ENCODE measurements around the gene ZBED4.

Gene ZBED4

DNA sequence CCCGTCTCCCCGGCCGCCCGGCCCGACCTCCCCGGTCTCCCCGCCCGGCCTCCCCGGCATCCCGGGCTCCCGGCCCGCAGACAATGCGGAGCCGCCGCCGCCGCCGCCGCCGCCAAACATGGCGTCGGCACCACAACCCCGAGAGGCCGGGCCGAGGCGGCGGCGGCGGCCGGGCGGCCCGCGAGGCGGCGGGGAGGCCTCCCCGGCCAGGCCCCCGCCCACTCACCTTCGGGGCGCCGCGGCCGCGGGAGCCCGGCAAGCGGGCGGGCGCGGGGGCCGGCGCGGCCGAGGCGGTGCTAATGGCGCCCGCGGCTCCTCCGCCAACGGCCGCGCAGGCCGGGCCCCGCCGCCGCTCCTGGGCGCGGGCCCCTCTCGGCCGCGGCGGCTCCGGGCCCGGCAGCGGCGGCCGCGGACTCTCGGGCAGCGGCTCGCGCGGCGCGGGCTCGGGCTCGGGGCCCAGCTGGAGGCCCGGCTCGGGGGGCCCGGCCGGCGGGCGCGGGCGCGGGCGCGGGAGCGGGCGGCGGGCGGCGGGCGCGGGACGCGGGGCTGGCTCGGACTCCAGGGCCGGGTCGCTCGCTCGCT lies 26.3 kb upstream of the ZBED4 start:
- H3K27me3 ChIP-seq (ENCODE audit: insufficient read depth, low read length) = no peaks in the 10 kb centered on the region
- peaks cover 12% of the 10 kb centered on the region for H3K4me1 ChIP-seq (ENCODE audit: control insufficient read depth, insufficient read depth, low read length, unreplicated experiment)
- peaks cover 3% of the 10 kb centered on the region; the same call in 1 of the 2 replicates for H3K36me3 ChIP-seq (ENCODE audit: insufficient read depth, low read length)
- H2AFZ ChIP-seq (ENCODE audit: low read length, unreplicated experiment) = no peak overlapping the region
- peaks cover 46% of the 10 kb centered on the region for H3K79me2 ChIP-seq (ENCODE audit: control insufficient read depth, insufficient read depth, low read length, unreplicated experiment)
- H3K27ac ChIP-seq (ENCODE audit: low read depth, low read length) = peak overlapping the region; percentile 54; the same call in 1 of the 2 replicates
- peak overlapping the region; percentile 83 for H3K4me3 ChIP-seq (ENCODE audit: low read depth, low read length)

DNA sequence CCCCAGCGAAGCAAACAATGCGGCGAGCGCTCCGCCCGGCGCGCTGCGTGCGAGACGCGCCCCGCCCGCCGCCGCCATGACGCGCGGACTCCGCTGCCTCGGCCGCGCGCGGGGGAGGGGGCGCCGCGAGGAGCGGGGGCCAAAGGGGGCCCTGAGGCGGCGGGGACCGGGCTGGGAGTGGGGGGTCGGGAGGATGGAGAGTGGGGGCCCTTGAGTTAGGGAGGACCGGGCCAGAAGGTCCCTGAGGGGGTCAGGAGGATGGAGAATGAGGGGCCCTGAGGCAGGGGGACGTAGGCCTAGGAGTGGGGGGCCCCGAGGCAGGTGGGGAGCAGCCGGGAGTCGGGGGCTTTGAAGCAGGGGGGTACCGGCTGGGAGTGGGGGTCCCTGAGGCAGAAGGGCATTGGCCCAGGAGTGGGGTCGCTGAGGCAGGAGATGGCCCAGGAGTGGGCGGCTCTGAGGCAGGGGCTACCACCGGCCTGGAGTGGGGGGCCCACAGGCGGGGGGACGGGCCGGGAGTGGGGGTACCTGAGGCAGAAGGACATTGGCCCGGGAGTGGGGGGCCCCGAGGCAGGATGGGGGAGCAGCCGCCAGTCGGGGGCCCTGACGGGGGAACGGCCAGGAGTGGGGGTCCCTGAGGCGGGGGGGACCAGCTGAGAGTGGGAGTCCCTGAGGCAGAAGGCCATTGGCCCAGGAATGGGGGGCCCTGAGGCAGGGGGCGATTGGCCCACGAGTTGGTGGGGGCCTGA lies 25.6 kb upstream of the ZBED4 start, which contains the start of gene BRD1:
TSS of gene BRD1 (minus strand) at position 21 of the 746 bp plus-strand sequence. CDS start 3,556 bp downstream, outside the sequence.
- Histone ChIP-seq H3K27ac (ENCODE audit: low read depth, low read length) (peak within 1 kb of the TSS; percentile 54; the same call in 1 of the 2 replicates), H3K4me1 (ENCODE audit: control insufficient read depth, insufficient read depth, low read length, unreplicated experiment) (peaks cover 12% of the 10 kb centered on the region), H2AFZ (ENCODE audit: low read length, unreplicated experiment) (peak within 1 kb of the TSS; percentile 10), H3K4me3 (ENCODE audit: low read depth, low read length) (peak within 1 kb of the TSS; percentile 83), H3K36me3 (ENCODE audit: insufficient read depth, low read length) (peaks cover 3% of the 10 kb centered on the region; the same call in 1 of the 2 replicates), H3K79me2 (ENCODE audit: control insufficient read depth, insufficient read depth, low read length, unreplicated experiment) (peaks cover 40% of the 10 kb centered on the region), H3K27me3 (ENCODE audit: insufficient read depth, low read length) (no peaks in the 10 kb centered on the region)

DNA sequence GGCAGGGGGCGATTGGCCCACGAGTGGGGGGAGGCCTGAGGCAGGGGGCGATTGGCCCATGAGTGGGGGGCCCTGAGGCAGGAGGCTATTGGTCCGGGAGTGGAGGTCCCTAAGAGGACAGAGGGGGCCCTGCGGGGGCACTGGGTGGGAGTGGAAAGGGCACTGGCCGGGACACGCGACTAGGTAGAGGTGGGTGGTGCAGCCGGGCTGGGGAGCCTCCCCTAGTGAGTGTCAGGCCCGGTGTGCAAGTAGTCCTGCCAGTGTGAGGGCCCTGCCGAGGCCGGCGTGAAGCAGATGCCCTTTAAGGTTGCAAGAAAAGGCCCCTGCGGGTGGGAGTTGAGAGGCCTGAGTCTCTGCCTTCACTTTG lies 25.1 kb upstream of the ZBED4 start:
- Histone ChIP-seq H3K27ac (ENCODE audit: low read depth, low read length) (no peak overlapping the region), H3K36me3 (ENCODE audit: insufficient read depth, low read length) (peaks cover 3% of the 10 kb centered on the region; the same call in 1 of the 2 replicates), H3K27me3 (ENCODE audit: insufficient read depth, low read length) (no peaks in the 10 kb centered on the region), H3K4me1 (ENCODE audit: control insufficient read depth, insufficient read depth, low read length, unreplicated experiment) (peaks cover 12% of the 10 kb centered on the region), H2AFZ (ENCODE audit: low read length, unreplicated experiment) (no peak overlapping the region), H3K4me3 (ENCODE audit: low read depth, low read length) (no peak overlapping the region), H3K79me2 (ENCODE audit: control insufficient read depth, insufficient read depth, low read length, unreplicated experiment) (peaks cover 35% of the 10 kb centered on the region)

DNA sequence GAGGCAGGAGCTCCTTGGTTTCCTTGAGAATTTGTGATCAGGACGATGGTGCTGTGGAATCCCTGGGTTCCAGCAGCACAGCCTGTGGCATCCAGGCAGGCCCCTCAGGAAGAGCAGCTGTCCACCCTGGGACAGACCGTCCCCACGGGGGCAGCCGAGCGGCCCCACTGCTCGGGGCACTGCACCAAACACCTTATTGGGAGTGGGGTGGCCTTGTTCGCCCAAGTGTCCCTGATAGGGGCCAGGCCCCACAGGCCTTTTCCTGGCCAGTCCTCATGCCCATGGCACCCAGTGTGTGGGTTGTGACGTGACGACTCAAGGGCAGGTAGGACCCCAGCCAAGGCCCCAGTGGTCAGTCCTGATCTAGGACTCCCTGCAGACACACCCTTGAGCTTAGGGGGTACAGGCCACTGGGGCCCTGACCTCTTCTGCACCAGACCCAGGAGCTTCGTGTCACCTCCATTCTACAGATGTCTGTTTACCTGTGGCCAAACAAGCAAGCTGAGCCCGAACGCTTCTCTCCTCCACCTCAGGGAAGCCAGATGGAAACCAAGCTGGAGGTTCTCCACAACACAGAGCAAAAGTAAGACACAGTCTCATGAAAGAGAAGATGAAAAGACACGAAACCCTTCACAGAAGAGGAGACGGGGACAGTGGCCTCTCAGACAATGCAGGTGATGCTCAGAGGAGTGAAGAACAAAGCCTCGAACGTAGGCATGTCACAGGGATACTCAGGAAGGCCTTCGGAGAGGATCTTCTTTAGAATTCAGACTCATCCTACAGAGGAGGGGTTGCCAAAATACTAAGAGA lies 24.4 kb upstream of the ZBED4 start:
- H3K27me3 ChIP-seq (ENCODE audit: insufficient read depth, low read length) = no peaks in the 10 kb centered on the region
- 0 out of 2 replicates have a peak, but pooled peaks cover 3% of the 10 kb centered on the region for H3K36me3 ChIP-seq (ENCODE audit: insufficient read depth, low read length)
- no peak overlapping the region for H3K4me3 ChIP-seq (ENCODE audit: low read depth, low read length)
- H3K27ac ChIP-seq (ENCODE audit: low read depth, low read length) = no peak overlapping the region
- H3K79me2 ChIP-seq (ENCODE audit: control insufficient read depth, insufficient read depth, low read length, unreplicated experiment) = peaks cover 28% of the 10 kb centered on the region
- peaks cover 12% of the 10 kb centered on the region for H3K4me1 ChIP-seq (ENCODE audit: control insufficient read depth, insufficient read depth, low read length, unreplicated experiment)
- no peak overlapping the region for H2AFZ ChIP-seq (ENCODE audit: low read length, unreplicated experiment)

DNA sequence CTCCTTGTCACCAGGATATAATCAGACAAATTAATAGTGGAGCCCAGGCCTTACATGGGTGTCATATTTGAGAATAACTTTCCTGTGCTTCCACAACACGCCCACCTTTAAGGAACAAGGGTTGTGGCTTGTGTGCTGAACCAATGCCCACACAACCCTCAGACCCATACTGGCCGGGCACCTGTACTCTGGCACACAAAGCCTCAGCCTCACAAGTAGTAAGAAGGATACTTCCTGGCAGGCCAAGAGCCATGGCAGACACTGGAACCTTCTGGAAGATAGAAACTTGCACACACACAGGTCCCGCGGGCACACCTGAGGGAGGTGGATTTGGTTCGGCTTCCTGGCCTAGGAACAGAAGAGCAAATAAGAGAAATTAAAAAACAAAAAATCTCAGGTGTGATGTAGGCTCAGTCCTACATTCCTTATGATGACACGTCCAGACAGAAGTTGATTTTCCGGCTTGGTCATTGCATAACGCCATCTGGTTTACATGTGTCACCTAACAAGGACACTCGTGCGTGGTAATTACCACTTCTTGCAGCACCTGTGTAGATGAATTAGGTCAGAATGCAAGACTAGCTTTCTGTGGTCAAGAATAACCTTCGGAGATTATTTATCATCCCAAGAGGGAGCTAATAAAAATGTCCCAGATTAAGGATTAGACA lies 20.2 kb upstream of the ZBED4 start:
- Histone ChIP-seq H3K27me3 (ENCODE audit: insufficient read depth, low read length) (no peaks in the 10 kb centered on the region), H3K4me3 (ENCODE audit: low read depth, low read length) (no peak overlapping the region), H2AFZ (ENCODE audit: low read length, unreplicated experiment) (no peak overlapping the region), H3K79me2 (ENCODE audit: control insufficient read depth, insufficient read depth, low read length, unreplicated experiment) (no peaks in the 10 kb centered on the region), H3K36me3 (ENCODE audit: insufficient read depth, low read length) (0 out of 2 replicates have a peak, but pooled peaks cover 3% of the 10 kb centered on the region), H3K4me1 (ENCODE audit: control insufficient read depth, insufficient read depth, low read length, unreplicated experiment) (no peaks in the 10 kb centered on the region), H3K27ac (ENCODE audit: low read depth, low read length) (no peak overlapping the region)

DNA sequence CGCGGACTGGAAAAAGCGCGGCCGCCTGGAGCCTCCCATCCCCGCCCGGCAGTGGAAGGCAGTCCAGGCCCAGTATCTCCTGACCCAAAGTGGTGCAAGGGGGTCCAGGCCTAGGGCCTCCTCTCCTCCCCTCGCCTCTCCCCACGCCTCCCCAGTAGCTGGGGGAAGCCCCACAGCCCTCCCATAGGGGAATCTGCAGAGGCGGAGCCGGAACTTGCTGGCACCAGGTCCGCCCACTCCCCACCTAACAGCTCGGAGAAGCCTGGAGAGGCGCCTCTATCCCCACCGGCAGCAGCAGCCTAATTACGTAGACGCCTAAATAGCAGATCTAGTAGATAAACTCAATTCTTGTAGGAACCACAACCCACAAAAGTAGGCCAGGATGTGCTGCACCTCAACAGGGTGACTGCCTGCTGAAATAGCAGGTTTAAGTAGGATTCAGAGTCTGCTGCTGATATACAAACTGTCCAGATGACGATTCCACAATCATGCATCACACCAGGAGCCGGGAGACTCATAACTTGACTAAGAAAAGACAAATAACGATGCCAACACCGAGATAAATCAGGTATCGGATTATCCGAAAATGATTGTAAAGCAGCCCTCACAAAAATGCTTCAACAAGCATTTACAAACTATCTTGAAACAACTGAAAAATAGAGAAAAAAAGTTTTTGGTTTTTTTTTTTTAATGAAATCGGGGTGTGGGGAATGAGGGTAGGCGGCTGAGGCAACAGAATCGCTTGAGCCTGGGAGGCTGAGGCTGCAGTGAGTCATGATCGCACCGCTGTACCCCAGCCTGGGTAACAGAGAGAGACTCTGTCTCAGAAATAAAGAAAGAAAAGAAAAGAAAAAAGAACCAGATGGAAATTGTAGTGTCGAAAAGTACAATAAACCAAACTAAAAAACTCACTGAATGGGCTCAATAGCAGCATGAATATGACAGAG lies 14.6 kb upstream of the ZBED4 start:
- Histone ChIP-seq H3K79me2 (ENCODE audit: control insufficient read depth, insufficient read depth, low read length, unreplicated experiment) (no peaks in the 10 kb centered on the region), H2AFZ (ENCODE audit: low read length, unreplicated experiment) (no peak overlapping the region), H3K4me3 (ENCODE audit: low read depth, low read length) (no peak overlapping the region), H3K4me1 (ENCODE audit: control insufficient read depth, insufficient read depth, low read length, unreplicated experiment) (no peaks in the 10 kb centered on the region), H3K36me3 (ENCODE audit: insufficient read depth, low read length) (no peaks in the 10 kb centered on the region), H3K27me3 (ENCODE audit: insufficient read depth, low read length) (no peaks in the 10 kb centered on the region), H3K27ac (ENCODE audit: low read depth, low read length) (no peak overlapping the region)

DNA sequence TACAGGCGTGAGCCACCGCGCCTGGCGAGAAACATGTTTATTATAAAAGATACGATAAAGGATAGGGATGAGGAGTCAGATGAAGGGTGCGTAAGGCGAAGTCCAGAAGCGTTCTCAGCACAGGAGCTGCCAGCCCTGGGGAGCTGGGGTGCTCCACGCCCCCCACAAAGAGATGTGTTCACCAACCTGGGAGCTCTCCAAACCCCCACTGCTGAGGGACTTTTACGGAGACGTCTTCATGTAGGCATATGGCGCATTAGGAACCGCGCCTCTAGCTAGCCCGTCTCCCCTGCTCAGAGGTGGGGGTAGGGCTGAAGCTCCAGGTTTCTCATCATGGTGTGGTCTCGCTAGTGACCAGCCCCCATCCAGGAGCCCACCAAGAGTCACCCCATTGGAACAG lies 8.4 kb upstream of the ZBED4 start:
- Histone ChIP-seq H3K4me1 (ENCODE audit: control insufficient read depth, insufficient read depth, low read length, unreplicated experiment) (no peaks in the 10 kb centered on the region), H3K27me3 (ENCODE audit: insufficient read depth, low read length) (peaks cover 32% of the 10 kb centered on the region; the same call in 1 of the 2 replicates), H3K79me2 (ENCODE audit: control insufficient read depth, insufficient read depth, low read length, unreplicated experiment) (no peaks in the 10 kb centered on the region), H3K4me3 (ENCODE audit: low read depth, low read length) (no peak overlapping the region), H2AFZ (ENCODE audit: low read length, unreplicated experiment) (no peak overlapping the region), H3K36me3 (ENCODE audit: insufficient read depth, low read length) (no peaks in the 10 kb centered on the region), H3K27ac (ENCODE audit: low read depth, low read length) (no peak overlapping the region)

DNA sequence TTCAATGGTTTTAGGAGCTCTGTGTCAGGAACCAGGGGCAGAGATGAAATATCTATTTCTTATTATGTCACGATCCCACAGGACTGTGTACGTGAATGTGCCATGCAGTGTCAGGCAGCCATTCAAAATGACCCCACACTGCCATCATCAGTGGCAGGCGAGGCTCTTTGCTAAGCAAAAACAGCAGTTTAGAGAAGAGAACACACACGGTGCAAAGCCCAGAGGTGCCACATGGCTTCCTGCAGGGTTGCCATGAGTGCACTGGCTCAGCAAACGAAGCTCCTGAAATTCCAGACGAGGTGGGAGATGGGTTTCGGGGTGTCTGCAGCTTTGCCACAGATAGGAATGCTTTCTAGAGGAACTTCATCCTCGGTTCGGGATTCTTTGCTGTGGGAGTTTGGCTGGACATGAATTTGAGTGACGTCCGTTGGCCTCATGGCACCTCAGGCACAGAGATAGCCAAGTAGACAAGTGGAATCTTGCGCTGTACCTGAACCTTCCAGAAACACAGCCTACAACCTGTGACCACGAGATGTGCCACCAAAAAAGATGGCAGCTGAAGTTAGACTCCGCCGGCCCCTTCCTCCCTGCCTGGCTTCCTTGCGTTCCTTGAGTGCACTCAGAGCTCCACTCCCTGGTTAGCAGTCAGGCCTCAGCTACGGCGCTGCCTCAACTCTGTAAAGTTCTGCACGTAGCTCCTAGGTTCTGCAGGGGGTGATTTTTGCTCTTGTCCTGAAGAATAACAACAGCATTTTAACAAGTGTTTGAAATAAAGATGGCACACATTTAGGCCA lies 7.8 kb upstream of the ZBED4 start:
- no peak overlapping the region for H2AFZ ChIP-seq (ENCODE audit: low read length, unreplicated experiment)
- no peaks in the 10 kb centered on the region for H3K4me1 ChIP-seq (ENCODE audit: control insufficient read depth, insufficient read depth, low read length, unreplicated experiment)
- H3K36me3 ChIP-seq (ENCODE audit: insufficient read depth, low read length) = no peaks in the 10 kb centered on the region
- no peaks in the 10 kb centered on the region for H3K79me2 ChIP-seq (ENCODE audit: control insufficient read depth, insufficient read depth, low read length, unreplicated experiment)
- no peak overlapping the region for H3K27ac ChIP-seq (ENCODE audit: low read depth, low read length)
- peaks cover 37% of the 10 kb centered on the region; the same call in 1 of the 2 replicates for H3K27me3 ChIP-seq (ENCODE audit: insufficient read depth, low read length)
- no peak overlapping the region for H3K4me3 ChIP-seq (ENCODE audit: low read depth, low read length)

Measured in ACC112 (cell line).